Measurements from ENCODE around the gene MPPED1.

MPPED1 gene

DNA sequence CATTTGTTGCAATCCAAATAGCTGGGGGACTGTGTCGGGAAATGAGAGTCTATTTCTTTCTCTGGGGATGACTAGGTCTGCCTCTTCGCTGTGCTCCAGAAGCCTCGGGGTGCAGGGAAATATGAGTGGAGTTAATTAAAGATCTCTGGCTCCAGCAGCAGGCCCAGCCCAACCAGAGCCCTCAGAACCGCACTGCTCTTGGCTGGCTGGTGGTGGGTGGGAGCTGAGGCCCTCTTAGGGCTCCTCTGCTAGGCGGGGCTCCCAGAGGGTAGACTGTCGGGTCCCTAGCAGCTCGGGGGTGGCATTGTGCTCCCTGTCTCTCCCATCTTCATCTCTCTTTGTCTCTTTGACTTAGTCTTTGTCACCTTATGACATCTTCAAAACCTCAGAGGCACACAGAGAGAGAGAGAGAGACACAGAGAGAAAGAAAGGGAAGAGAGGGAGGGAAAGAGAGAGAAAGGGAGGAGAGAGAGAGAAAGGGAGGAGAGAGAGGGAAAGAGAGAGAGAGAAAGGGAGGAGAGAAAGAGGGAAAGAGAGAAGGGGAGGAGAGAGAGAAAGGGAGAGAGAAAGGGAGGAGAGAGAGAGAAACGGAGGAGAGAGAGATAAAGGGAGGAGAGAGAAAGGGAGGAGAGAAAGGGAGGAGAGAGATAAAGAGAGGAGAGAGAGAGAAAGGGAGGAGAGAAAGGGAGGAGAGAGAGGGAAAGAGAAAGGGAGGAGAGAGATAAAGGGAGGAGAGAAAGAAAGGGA lies 20.2 kb downstream of the MPPED1 start:
- no peak for DNase-seq (ENCODE audit: low read depth)
- no peak overlapping the region for H3K4me3 ChIP-seq (ENCODE audit: low read length)
- TF ChIP-seq, protein P1, sequence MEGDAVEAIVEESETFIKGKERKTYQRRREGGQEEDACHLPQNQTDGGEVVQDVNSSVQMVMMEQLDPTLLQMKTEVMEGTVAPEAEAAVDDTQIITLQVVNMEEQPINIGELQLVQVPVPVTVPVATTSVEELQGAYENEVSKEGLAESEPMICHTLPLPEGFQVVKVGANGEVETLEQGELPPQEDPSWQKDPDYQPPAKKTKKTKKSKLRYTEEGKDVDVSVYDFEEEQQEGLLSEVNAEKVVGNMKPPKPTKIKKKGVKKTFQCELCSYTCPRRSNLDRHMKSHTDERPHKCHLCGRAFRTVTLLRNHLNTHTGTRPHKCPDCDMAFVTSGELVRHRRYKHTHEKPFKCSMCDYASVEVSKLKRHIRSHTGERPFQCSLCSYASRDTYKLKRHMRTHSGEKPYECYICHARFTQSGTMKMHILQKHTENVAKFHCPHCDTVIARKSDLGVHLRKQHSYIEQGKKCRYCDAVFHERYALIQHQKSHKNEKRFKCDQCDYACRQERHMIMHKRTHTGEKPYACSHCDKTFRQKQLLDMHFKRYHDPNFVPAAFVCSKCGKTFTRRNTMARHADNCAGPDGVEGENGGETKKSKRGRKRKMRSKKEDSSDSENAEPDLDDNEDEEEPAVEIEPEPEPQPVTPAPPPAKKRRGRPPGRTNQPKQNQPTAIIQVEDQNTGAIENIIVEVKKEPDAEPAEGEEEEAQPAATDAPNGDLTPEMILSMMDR (conservative IDR thresholded peaks at IDR 0.05; ENCODE audit: low read depth, low read length) = no peak

DNA sequence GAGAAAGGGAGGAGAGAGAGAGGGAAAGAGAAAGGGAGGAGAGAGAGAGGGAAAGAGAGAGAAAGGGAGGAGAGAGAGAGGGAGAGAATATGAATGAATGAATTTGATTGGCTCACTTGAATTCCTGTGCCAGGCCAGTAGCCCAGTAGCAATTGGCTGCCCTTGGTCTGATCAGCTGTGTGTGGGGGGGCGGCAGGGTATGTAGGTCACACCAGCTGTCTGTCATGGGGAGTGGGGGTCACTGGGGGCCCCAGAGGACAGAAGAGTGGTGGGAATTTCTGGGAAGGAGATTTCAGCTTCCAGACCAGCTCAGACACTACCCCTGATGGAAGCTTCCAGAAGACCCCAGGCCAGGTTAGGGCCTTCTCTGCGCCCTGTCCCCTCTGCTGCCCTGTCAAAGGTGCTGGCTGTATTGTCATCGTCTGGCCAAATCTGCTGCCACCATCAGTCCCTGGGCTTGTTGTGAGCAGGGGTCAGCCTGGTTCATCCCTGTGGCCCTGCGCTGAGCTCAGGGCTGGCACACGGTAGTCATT lies 21.1 kb downstream of the MPPED1 start:
- no peak for DNase-seq (ENCODE audit: low read depth)
- TF ChIP-seq, protein P1 (conservative IDR thresholded peaks at IDR 0.05; ENCODE audit: low read depth, low read length) = no peak

DNA sequence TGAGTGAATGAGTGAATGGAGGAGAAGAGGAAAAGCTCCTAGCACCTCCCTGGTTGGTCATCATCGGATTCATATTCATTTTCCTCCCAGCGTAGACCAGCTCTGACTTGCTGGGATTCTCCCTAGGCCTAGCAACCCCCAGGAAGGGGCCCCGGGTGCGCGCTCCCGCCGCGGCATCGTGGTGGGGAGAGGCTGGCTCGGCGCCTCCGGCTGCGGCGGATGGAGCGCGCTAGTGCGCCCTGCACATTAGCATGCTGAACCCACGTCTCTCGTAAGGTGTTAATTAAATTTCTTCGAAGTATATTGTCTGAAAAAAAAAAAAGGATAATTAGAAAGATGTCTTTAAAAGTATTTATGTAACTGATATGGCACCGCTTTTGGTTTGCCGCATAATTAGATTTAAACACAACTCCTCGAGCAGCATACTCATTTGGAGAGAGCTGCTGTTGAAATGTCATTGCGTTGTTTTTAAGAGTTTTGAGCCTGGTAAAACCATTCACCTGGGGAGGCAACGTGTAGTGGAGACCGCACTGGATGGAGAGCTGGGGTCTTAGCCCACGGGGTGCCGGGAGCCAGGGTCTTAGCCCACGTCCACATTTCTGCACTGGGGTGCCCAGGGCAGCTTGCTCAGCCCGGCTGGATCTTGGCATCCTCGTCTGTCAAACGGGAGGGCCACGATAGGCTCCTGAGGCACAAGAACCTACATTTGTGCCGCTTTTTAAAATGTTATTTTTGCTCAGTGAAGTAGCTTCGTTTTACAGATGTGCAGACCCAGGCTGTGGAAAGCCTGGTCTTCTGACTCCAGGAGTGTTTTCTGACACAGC lies 21.8 kb downstream of the MPPED1 start:
- H3K4me3 ChIP-seq (ENCODE audit: low read length) = no peak overlapping the region
- TF ChIP-seq, protein P1 (conservative IDR thresholded peaks at IDR 0.05; ENCODE audit: low read depth, low read length) = no peak
- DNase-seq (ENCODE audit: low read depth) = no peak

More for the DNA sequence above, 21.1 kb downstream of the MPPED1 start:
- no peak overlapping the region for H3K4me3 ChIP-seq (ENCODE audit: low read length)

DNA sequence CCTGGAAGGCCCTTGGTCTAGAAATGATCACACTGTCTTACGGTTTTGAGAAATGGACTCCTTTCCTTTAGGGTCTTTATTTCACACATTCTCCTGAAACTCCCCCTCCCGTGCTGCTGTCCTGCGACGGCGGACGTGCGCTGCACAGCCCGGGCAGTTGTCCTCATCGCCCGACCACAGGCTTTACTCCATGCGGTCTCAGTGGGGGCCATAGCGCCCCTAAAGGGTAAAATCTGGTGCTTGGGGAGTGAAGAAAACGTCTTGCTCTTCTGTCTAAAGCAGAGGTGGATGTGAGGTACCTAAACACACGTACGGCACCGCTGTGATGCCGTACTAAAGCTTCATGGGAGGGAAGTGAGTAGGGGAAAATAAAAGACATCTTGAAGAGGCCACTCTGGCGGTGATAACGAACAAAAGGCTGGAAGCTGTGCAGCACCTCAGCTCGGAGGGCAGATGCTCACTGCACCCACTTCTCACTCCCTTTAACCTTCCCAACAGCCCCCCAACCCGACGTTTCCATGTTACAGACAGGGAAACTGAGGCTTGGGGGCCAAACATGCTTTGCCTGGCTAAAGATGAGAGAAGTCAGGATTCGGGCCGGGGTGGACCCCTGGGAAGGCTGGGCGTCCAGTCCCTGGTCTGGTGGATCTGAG lies 22.6 kb downstream of the MPPED1 start:
- TF ChIP-seq, protein P1 (conservative IDR thresholded peaks at IDR 0.05; ENCODE audit: low read depth, low read length) = no peak
- H3K4me3 ChIP-seq (ENCODE audit: low read length) = no peak overlapping the region
- no peak for DNase-seq (ENCODE audit: low read depth)

DNA sequence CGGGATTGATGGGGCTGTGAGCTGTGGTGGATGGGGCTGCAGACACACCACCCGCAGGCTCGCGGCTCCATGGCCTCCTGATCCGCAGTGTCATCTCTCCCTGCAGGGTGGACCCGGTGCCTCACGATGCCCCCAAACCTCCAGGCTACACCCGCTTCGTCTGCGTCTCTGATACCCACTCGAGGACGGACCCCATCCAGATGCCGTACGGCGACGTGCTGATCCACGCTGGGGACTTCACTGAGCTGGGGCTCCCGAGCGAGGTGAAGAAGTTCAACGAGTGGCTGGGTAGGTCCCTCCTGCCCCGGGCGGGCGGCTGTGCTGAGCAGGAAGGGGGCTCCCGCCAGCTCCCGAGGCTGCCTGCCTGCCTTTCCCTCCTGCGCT lies 23.1 kb downstream of the MPPED1 start:
- DNase-seq (ENCODE audit: low read depth) = no peak
- H3K4me3 ChIP-seq (ENCODE audit: low read length) = no peak overlapping the region
- TF ChIP-seq, protein P1 (conservative IDR thresholded peaks at IDR 0.05; ENCODE audit: low read depth, low read length) = no peak

DNA sequence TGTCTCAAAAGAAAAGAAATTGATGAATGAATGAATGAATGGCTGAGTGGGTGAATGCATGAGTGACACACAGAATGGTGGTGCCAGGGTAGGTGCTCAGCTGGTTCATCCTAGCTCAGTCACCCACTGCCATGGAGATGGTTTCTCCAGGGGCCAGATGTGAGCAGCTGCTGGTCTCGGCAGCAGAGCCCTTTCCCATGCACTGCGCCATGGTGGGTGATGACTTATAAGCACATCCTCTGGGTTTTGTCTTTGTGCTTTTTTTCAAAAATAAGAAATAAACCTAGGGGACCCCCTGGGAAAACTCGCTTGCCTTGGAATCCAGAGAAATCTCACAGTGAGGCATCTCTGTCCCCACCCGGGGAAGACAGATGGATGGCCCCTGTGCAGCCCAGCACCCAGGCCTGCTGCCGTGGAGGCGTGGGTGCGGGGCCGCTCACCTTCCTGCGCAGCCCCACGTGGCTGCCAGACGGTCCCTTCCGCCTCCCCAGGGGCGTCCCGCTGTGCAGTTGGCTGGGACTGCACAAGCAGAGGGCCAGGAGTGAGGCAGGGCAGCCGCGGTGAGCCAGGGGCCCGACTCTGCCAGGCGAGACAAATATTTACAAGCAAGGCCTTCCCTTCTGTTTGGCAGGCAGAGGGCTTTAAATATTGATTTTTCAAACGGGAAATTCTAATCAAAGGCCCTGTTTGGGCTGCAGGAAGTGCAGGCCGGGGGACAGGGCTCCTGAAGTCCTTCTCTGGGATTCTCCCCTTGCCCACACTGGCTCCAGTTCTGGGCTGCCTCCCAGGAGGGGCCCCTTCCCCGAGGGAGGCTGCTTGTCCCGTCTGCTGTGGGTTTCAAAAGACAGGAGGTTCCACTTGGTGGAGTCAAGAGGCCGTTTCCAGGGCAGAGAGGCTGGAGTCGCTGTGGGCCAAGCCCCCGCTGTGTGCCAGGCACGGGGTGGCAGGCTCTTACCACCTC lies 24.3 kb downstream of the MPPED1 start:
- TF ChIP-seq, protein P1 (conservative IDR thresholded peaks at IDR 0.05; ENCODE audit: low read depth, low read length) = no peak
- DNase-seq (ENCODE audit: low read depth) = no peak
- H3K4me3 ChIP-seq (ENCODE audit: low read length) = no peak overlapping the region

Data from retinal pigment epithelial cell (primary cell).